Stimulated activated CD8-positive, alpha-beta memory T cell treated with anti-CD3 and anti-CD28 coated beads, Interleukin-12 subunit alpha, Interleukin-12 subunit beta, amount 100 ng/mL, for 24 hours (primary cell): ENCODE measurements around the gene PI4K2A.
"Not testable (repeated sequence)": the region's sequence is repeated elsewhere in the genome, so short reads cannot be mapped to it uniquely, and the experiment has no call there.

Experiments used
- DNase-seq: peaks from one replicate; pipeline ENCODE4 v3.0.0-alpha.2; 2020; ENCODE audit errors: extremely low read depth

Gene PI4K2A

GRCh38 chr10:97673736-97674525 is 33.5 kb downstream of the PI4K2A start:
- DNase-seq, result no peak

- DNase-seq, result no peak
Measured at GRCh38 chr10:97675222-97675621, 34.8 kb downstream of the PI4K2A start.

- DNase-seq, result no peak
Measured at GRCh38 chr10:97676770-97677581, 36.5 kb downstream of the PI4K2A start.

GRCh38 chr10:97679594-97679993 is 39.1 kb downstream of the PI4K2A start:
- DNase-seq, result no peak

DNA sequence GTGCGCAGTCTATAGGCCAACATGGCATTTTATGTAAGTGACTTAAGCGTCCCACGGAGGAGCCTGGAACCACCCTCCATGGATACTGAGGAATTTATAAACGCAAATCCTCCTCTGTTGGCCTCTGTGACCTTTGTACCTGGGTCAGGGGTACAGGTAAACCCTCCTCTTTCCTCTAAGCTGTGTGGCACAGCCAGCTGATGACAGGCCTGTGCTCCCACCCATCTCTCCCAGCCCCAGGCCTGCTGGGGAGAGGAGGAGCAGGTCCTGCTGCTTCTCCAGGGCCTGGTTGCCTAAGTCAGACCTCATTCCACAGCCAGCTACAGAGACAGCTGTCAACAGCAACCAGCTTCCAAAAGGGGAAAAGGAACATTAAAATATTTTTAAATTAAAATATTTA is 41.6 kb downstream of the PI4K2A start:
- DNase-seq, result no peak

- DNase-seq, result no peak
Measured at GRCh38 chr10:97683556-97684367, 43.3 kb downstream of the PI4K2A start.

DNA sequence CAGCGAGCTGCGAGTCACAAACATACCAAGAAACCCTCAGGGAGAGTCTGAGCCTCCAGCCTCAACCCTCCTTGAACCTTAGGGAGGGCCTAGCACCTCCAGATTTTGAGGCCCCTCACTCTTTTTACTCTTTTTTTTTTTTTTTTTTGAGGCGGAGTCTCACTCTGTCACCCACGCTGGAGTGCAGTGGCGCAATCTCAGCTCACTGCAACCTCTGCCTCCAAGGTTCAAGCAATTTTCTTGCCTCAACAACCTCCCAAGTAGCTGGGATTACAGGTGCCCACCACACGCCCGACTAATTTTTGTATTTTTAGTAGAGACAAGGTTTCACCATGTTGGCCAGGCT is 43.9 kb downstream of the PI4K2A start:
- not testable (repeated sequence) for DNase-seq

DNA sequence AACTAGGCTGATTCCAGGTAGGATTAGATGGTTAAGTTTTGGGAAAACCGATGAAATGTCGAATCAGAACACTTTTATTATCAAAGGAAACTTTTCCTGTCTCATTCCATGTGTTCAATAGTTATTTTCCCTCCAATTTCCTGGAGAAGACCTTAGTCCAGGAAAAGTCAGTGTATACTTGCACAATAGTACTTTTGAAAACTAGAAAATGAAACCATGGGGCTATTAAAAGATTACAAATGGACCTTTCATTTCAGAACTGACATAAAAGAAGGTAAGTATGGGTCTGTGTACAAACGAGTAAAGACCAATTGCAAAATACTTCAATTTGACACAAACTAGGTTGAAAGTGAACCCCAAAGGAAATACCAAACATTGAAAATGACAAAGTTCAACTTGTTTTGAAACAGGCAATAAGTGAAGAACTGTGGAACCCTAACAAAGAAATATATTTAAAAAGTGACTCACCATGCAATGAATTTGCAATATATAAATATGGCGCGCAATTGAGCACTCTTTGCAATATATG is 44.5 kb downstream of the PI4K2A start:
- no peak for DNase-seq

GRCh38 chr10:97685395-97685958 is 45.0 kb downstream of the PI4K2A start:
- no peak for DNase-seq

GRCh38 chr10:97686301-97686961 is 46.0 kb downstream of the PI4K2A start:
- no peak for DNase-seq

DNA sequence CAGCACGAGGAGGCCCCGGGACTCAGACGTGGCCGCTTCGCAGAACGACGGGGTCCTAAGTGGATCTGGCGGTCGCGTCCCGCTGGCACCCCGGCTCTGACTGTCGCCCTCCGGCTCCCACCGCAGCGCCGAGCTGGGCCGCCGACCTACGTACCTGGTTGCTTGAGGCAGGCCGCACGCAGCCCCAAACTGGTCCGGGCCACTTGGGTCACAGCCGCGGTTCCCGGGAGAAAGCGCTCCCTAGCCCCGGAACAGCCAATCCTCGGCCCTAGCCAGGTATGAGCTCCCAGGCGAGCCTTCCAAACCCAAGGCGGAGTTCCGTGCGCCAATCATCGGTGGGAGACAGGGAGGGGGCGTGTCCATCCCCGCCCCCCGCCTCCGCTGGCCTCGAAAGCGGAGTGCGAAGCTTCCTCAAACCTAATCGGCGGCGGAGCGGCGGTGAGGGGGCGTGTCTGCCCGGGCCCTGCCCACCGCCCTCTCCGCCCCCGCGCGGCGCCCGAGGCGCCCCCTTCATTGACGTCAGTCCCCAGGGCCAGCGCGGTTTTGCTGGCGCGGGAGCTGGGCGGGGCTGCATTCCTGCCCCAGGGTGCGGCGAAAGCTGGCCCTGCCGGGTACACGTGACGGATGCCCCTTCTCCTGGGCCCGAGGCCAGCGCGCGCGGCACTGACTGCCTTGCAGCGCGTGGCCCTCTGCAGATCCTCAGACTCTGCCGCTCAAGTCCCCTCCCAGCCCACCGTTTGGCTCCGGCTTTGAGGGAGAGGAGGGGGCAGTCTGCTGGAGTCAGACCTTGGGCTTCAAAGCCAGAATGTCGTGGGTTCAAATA is 46.7 kb downstream of the PI4K2A start, which contains the start of gene AVPI1:
Gene AVPI1 (minus strand): TSS at position 280 of the 823 bp plus-strand sequence. CDS start 7,336 bp downstream, outside the sequence.
- peak; percentile 92 for DNase-seq

- DNase-seq, result no peak
Measured at GRCh38 chr10:97687785-97688781, 47.6 kb downstream of the PI4K2A start.

DNA sequence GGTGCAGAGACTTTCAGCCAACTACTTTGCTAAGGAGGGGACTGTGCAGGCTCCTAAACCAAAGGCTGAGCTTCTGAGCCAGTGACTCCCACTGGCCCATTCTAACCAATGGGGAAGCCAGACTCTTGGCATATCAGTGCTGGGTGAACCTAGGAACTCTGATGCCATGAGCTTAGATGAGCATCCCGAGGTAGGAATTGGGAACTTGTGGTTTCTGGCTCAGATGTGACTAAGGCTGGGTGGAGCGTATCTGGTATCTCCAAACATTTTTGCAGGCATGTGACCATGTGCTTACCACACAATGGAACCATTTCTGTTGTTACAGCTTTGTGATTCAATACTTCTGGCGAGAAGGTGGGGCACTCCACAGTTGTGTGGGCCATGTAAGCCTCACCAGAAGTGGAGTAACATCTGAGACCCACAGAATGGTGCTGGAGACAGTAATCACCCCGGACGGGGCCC is 49.1 kb downstream of the PI4K2A start:
- DNase-seq, result no peak

DNA sequence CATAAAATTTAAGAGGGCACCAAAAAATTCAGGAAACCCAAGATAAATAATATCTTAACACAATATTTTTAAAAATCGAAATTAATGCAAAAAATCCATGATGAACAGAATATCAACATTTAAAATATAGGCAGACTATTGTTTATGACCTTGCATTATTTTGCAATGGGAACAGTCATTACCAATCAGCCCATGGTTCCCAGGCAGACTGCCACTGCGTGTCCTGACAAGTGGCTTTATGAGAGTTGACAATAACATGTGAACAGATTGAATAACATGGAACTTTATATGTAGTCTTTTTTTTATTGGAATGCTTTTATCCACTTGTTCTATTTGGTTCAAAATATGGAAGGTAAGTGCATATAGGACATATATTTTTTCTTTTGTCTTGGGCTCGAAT is 49.7 kb downstream of the PI4K2A start:
- no peak for DNase-seq

- DNase-seq, result not testable (repeated sequence)
Measured at GRCh38 chr10:97698072-97698655, 57.7 kb downstream of the PI4K2A start.

GRCh38 chr10:97701438-97702069 is 61.1 kb downstream of the PI4K2A start:
- DNase-seq, result no peak

GRCh38 chr10:97703398-97704067 is 63.1 kb downstream of the PI4K2A start:
- DNase-seq, result no peak
